ENCODE results near the gene ATP8A2.
"Not testable (repeated sequence)": the region's sequence is repeated elsewhere in the genome, so short reads cannot be mapped to it uniquely, and the experiment has no call there.

Gene ATP8A2

DNA sequence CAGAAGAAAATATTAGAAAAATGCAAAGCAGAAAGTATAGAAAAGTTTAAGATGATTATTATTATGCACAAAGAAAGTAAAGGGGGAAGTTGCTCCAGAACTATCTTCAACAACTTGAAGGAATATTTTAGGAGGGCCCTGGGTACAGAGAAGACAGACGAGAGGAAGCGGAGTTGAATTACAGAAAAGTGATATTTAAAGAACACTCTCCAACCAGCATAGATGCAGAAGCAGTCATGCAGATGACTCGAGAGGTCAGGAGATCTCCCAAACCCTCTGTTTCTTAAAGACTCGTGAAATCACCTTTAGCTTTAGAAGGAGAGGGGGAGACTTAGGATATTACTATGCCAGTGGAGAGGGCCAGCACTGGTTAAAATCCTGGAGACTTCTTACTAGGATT is 688.6 kb downstream of the ATP8A2 start:
- no peak overlapping the region for H3K27ac ChIP-seq (ENCODE audit: low read depth, low read length, severe bottlenecking)

DNA sequence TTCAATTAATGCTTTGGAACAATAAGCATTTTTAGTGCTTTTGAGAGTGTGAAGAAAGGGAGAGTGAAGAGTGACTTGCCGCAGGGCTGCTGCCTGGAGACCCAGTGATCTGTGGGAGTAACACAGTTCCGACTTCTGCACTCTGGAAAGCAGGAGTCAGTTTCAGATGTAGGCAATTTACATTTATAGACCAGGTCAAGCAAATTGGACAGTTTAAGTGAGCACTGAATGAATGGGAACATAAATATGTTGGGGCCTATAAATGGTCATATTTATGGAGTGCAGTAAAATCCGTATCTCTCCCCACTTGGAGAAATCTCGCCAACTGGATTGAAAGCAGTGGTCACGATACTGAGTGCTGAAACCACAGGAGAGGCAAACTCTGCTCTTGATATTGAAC is 689.5 kb downstream of the ATP8A2 start:
- H3K9me3 ChIP-seq (ENCODE audit: control insufficient read depth, low read length), result no peaks in the 10 kb centered on the region
- H3K27ac ChIP-seq (ENCODE audit: low read depth, low read length, severe bottlenecking), result no peak overlapping the region
- H3K4me1 ChIP-seq (ENCODE audit: control insufficient read depth, insufficient read depth, low read length, poor library complexity, severe bottlenecking), result no peaks in the 10 kb centered on the region
- WGBS, 2 experiments (ENCODE audit: insufficient coverage in 2 of 2), result 81 to 88% methylated on average over 5 of the region's 5 CpGs
- H3K4me3 ChIP-seq (ENCODE audit: extremely low read depth, insufficient read depth, low read length, poor library complexity, severe bottlenecking), result no peak overlapping the region
- H3K36me3 ChIP-seq (ENCODE audit: control insufficient read depth, insufficient read depth, low read length), result no peaks in the 10 kb centered on the region

More for the DNA sequence above, 688.6 kb downstream of the ATP8A2 start:
- WGBS, 2 experiments (ENCODE audit: insufficient coverage in 2 of 2), result 100% methylated on average over 1 of the region's 4 CpGs; no CpG with 5 or more reads in 1 of the 2 experiments
- Histone ChIP-seq H3K9me3 (ENCODE audit: control insufficient read depth, low read length) (no peaks in the 10 kb centered on the region), H3K4me3 (ENCODE audit: extremely low read depth, insufficient read depth, low read length, poor library complexity, severe bottlenecking) (no peak overlapping the region), H3K4me1 (ENCODE audit: control insufficient read depth, insufficient read depth, low read length, poor library complexity, severe bottlenecking) (no peaks in the 10 kb centered on the region), H3K36me3 (ENCODE audit: control insufficient read depth, insufficient read depth, low read length) (no peaks in the 10 kb centered on the region)

DNA sequence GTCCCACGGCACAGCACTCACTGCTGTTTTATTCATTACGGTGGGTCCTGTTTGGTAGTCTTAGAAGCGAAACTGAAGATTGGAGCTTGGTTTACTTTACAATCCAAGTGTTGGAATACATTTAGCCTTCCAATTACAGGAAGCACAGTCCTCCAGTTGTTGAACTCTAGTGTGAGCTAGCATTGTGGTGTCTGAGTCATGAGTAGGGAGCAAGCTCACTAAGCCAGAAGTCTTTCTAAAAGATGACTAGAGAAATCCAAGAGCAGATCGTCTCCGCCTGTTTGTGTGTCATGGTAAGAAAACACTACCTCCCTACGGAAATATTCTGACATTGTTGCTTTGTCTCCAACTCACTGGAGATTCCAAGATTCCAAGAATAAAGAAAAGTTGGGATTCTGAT is 690.2 kb downstream of the ATP8A2 start:
- Histone ChIP-seq H3K27ac (ENCODE audit: low read depth, low read length, severe bottlenecking) (no peak overlapping the region), H3K4me3 (ENCODE audit: extremely low read depth, insufficient read depth, low read length, poor library complexity, severe bottlenecking) (no peak overlapping the region), H3K36me3 (ENCODE audit: control insufficient read depth, insufficient read depth, low read length) (no peaks in the 10 kb centered on the region), H3K9me3 (ENCODE audit: control insufficient read depth, low read length) (no peaks in the 10 kb centered on the region), H3K4me1 (ENCODE audit: control insufficient read depth, insufficient read depth, low read length, poor library complexity, severe bottlenecking) (no peaks in the 10 kb centered on the region)
- 90% methylated on average over 2 of the region's 6 CpGs; no CpG with 5 or more reads in 1 of the 2 experiments for WGBS, 2 experiments (ENCODE audit: insufficient coverage in 2 of 2)

DNA sequence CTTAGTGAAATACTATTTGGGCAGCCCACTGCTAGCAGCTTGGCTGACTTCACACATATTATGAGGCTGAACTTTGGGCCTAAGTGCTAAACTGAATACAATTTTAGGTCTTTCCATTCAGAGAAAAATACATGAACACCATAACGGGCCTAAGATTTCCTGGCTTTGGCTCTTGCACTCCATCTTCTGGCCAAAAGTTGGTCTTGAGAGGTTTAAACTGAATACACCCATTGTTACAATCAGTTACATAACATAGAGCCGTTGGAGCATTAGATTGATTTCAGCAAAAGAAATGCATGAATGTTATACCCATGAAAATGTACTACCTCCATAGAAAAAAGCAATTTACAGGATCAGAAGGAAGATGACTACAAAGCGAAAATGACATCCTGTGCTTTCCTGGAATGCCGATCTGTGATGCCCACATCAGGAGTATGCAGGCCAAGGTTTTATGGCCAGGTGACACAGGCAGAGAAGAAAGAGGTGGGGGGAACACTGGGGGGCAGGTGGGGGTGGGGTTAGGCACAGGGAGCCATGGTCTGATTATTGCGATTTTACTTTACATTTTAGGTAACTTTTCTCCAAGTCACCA is 691.2 kb downstream of the ATP8A2 start:
- 60% methylated on average over 1 of the region's 5 CpGs; no CpG with 5 or more reads in 1 of the 2 experiments for WGBS, 2 experiments (ENCODE audit: insufficient coverage in 2 of 2)
- H3K4me3 ChIP-seq (ENCODE audit: extremely low read depth, insufficient read depth, low read length, poor library complexity, severe bottlenecking), result no peak overlapping the region
- no peaks in the 10 kb centered on the region for H3K4me1 ChIP-seq (ENCODE audit: control insufficient read depth, insufficient read depth, low read length, poor library complexity, severe bottlenecking)
- H3K36me3 ChIP-seq (ENCODE audit: control insufficient read depth, insufficient read depth, low read length), result no peaks in the 10 kb centered on the region
- no peak overlapping the region for H3K27ac ChIP-seq (ENCODE audit: low read depth, low read length, severe bottlenecking)
- no peaks in the 10 kb centered on the region for H3K9me3 ChIP-seq (ENCODE audit: control insufficient read depth, low read length)

DNA sequence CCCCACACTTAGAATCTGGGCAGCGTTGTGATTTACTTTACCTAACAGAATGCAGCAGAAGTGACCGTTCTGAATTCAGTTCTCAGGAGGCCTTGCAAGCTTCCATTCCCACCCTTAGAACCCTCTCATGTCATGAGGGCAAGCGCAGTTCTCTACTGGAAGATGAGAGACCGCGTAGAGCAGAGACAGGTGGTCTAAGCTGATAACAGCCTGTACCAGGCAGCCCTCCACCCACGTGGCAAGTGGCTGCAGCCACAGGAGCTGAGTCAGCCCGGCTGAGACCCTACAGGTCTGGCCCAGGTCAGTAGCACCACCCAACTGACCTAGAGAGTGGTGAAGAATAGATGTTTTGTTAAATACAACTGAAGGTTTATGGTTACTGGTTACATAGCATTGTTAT is 694.7 kb downstream of the ATP8A2 start:
- not testable (repeated sequence) for H3K9me3 ChIP-seq (ENCODE audit: control insufficient read depth, low read length)
- 89 to 91% methylated on average over 4 to 7 of the region's 7 CpGs for WGBS, 2 experiments (ENCODE audit: insufficient coverage in 2 of 2)

DNA sequence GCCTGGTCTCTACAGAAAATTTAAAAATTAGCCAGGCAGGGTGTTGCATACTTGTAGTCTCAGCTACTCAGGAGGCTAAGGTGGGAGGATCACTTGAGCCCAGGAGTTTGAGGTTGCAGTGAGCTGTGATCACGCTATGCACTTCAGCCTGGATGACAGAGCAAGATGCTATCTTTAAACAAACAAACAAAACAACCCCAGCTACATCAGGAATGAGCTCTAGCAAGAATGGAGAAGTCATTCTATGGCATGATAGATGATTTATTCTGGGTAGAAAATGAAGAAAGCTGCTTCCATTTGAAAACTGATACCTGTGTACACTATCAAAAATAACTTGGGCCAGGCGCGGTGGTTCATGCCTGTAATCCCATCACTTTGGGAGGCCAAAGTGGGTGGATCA is 695.8 kb downstream of the ATP8A2 start:
- WGBS, 2 experiments (ENCODE audit: insufficient coverage in 2 of 2), result 100% methylated on average over 2 of the region's 3 CpGs
- no peak overlapping the region for H3K27ac ChIP-seq (ENCODE audit: low read depth, low read length, severe bottlenecking)
- no peaks in the 10 kb centered on the region for H3K4me1 ChIP-seq (ENCODE audit: control insufficient read depth, insufficient read depth, low read length, poor library complexity, severe bottlenecking)
- no peak overlapping the region for H3K4me3 ChIP-seq (ENCODE audit: extremely low read depth, insufficient read depth, low read length, poor library complexity, severe bottlenecking)
- H3K36me3 ChIP-seq (ENCODE audit: control insufficient read depth, insufficient read depth, low read length), result no peaks in the 10 kb centered on the region
- no peaks in the 10 kb centered on the region for H3K9me3 ChIP-seq (ENCODE audit: control insufficient read depth, low read length)

More for the DNA sequence above, 694.7 kb downstream of the ATP8A2 start:
- not testable (repeated sequence) for H3K27ac ChIP-seq (ENCODE audit: low read depth, low read length, severe bottlenecking); H3K36me3 ChIP-seq (ENCODE audit: control insufficient read depth, insufficient read depth, low read length); H3K4me3 ChIP-seq (ENCODE audit: extremely low read depth, insufficient read depth, low read length, poor library complexity, severe bottlenecking); H3K4me1 ChIP-seq (ENCODE audit: control insufficient read depth, insufficient read depth, low read length, poor library complexity, severe bottlenecking)

DNA sequence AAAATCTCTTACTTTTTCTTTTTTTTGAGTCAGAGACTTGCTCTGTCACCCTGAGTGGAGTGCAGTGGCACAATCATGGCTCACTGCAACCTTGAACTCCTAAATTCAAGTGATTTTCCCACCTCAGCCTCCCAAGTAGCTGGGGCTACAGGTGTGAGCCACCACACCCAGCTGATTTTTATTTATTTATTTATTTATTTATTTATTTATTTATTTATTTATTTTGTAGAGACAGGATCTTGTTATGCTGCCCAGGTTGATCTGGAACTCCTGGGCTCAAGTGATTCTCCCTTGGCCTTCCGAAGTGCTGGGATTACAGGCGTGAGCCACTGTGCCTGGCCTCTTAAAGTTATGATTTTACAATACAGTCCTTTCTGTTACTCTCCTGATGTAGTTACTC is 696.6 kb downstream of the ATP8A2 start:
- not testable (repeated sequence) for H3K4me3 ChIP-seq (ENCODE audit: extremely low read depth, insufficient read depth, low read length, poor library complexity, severe bottlenecking); H3K4me1 ChIP-seq (ENCODE audit: control insufficient read depth, insufficient read depth, low read length, poor library complexity, severe bottlenecking); H3K9me3 ChIP-seq (ENCODE audit: control insufficient read depth, low read length); H3K36me3 ChIP-seq (ENCODE audit: control insufficient read depth, insufficient read depth, low read length); H3K27ac ChIP-seq (ENCODE audit: low read depth, low read length, severe bottlenecking)
- 100% methylated on average over 1 to 2 of the region's 2 CpGs for WGBS, 2 experiments (ENCODE audit: insufficient coverage in 2 of 2)

DNA sequence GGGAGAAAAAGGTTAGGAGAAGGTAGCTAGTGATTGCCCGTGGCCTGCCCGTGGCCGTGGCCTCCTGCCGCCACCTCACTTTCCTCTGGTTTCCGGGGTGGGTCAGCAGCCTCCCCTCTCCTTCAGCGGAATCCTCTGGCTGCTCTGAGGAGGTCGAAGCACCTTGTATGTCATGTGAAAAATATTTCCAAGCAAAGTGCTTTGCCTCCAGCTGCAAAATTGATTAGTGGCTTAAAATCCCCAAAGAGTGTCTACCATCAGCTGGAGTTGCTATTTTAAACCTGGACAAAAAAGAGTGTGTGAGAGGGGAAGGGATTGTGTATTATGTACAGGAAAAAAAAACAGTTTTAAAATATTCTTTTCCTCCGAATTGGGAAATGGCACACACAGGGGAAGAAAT is 697.9 kb downstream of the ATP8A2 start:
- not testable (repeated sequence) for H3K4me1 ChIP-seq (ENCODE audit: control insufficient read depth, insufficient read depth, low read length, poor library complexity, severe bottlenecking); H3K9me3 ChIP-seq (ENCODE audit: control insufficient read depth, low read length); H3K4me3 ChIP-seq (ENCODE audit: extremely low read depth, insufficient read depth, low read length, poor library complexity, severe bottlenecking); H3K36me3 ChIP-seq (ENCODE audit: control insufficient read depth, insufficient read depth, low read length); H3K27ac ChIP-seq (ENCODE audit: low read depth, low read length, severe bottlenecking)
- WGBS, 2 experiments (ENCODE audit: insufficient coverage in 2 of 2), result 94 to 100% methylated on average over 1 to 3 of the region's 8 CpGs

DNA sequence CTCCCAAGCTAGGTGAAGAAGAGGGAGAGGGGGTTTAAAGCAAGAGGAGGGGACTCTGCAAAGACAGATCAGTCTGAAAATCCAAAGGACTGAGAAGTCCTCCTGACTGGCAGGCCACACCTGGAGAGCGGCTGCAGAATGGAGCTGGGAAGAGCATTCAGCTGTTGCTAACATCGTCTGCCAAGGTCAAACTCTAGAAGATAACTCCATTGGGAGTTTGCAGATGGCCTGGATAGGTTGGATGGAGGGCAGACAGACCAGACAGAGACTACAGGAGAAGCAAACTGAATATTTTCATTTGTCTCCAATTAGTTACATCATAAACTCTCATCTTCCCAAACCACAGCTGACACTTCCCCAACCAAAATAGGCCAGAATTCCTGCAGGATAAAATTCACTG is 699.9 kb downstream of the ATP8A2 start:
- WGBS, 2 experiments (ENCODE audit: insufficient coverage in 2 of 2), result 62 to 70% methylated on average over 2 of the region's 2 CpGs
- Histone ChIP-seq H3K27ac (ENCODE audit: low read depth, low read length, severe bottlenecking) (no peak overlapping the region), H3K36me3 (ENCODE audit: control insufficient read depth, insufficient read depth, low read length) (no peaks in the 10 kb centered on the region), H3K9me3 (ENCODE audit: control insufficient read depth, low read length) (no peaks in the 10 kb centered on the region), H3K4me3 (ENCODE audit: extremely low read depth, insufficient read depth, low read length, poor library complexity, severe bottlenecking) (no peak overlapping the region), H3K4me1 (ENCODE audit: control insufficient read depth, insufficient read depth, low read length, poor library complexity, severe bottlenecking) (no peaks in the 10 kb centered on the region)

DNA sequence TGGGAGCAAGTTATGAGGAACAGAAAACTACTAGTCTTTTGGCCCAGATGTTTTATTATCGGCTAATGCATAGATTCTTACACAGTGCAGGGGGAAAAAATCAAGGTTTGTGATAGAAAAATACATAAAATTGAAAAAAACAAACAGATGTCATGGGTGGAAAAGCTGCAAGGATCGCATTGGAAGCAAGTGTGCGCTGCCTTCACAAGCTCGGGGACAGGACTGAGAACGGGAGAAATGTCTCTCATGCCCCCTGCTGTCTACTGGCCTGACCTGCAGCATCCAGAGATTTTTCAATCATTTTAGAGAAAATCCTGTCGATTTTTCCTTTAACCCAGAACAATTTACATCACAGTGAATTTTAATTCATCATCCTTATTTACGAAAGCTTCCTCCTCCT is 700.6 kb downstream of the ATP8A2 start:
- H3K4me3 ChIP-seq (ENCODE audit: extremely low read depth, insufficient read depth, low read length, poor library complexity, severe bottlenecking), result not testable (repeated sequence)
- WGBS, 2 experiments (ENCODE audit: insufficient coverage in 2 of 2), result 63% methylated on average over 1 of the region's 7 CpGs; no CpG with 5 or more reads in 1 of the 2 experiments

DNA sequence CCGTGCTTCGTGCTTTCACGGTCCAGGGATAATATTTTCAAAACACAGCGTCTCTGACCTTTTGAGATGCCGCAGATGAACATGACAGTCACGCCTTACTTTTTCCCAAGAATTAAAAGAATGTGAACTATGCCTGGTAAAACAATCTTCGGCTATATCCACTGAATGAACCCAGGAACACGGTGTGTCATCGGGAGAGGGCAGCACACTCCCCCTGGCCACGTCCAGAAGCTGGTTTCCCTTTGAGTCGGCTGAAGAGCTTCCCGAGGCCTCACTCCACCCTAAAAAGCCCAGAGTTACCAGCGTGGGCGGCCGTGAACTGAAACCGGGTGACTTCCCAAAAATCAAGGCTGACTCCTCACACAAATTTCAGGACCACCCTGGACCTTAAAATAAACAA is 702.9 kb downstream of the ATP8A2 start:
- 74 to 80% methylated on average over 9 to 16 of the region's 16 CpGs for WGBS, 2 experiments (ENCODE audit: insufficient coverage in 2 of 2)
- Histone ChIP-seq H3K36me3 (ENCODE audit: control insufficient read depth, insufficient read depth, low read length) (no peaks in the 10 kb centered on the region), H3K27ac (ENCODE audit: low read depth, low read length, severe bottlenecking) (no peak overlapping the region), H3K4me3 (ENCODE audit: extremely low read depth, insufficient read depth, low read length, poor library complexity, severe bottlenecking) (no peak overlapping the region), H3K4me1 (ENCODE audit: control insufficient read depth, insufficient read depth, low read length, poor library complexity, severe bottlenecking) (no peaks in the 10 kb centered on the region), H3K9me3 (ENCODE audit: control insufficient read depth, low read length) (no peaks in the 10 kb centered on the region)

More for the DNA sequence above, 700.6 kb downstream of the ATP8A2 start:
- H3K27ac ChIP-seq (ENCODE audit: low read depth, low read length, severe bottlenecking); H3K9me3 ChIP-seq (ENCODE audit: control insufficient read depth, low read length); H3K4me1 ChIP-seq (ENCODE audit: control insufficient read depth, insufficient read depth, low read length, poor library complexity, severe bottlenecking); H3K36me3 ChIP-seq (ENCODE audit: control insufficient read depth, insufficient read depth, low read length): not testable (repeated sequence)

Data from mesodermal cell (in vitro differentiated cells).